Measurements from ENCODE around the gene RPS15. TPM values are rescaled to one million over a fixed set of nuclear protein-coding genes. Genes with fewer than 3 reads are reported as not detected.

The RPS15 gene
- total and polyA plus RNA-seq, 4 experiments from 2014 or later: 1,715 to 2,757 (median 2,201) TPM

GRCh38 chr19:1432507-1432887, 5.7 kb upstream of the RPS15 start:
- CTCF ChIA-PET (ENCODE audit: partially characterized antibody): no interaction called here
- intact Hi-C loops (cut with micrococcal nuclease): no loop called here
- Histone ChIP-seq H3K4me1 (ENCODE audit: insufficient read depth, low read length) (peaks cover 1% of the 10 kb centered on the region), H3K27ac (ENCODE audit: low read depth, low read length) (no peak overlapping the region), H3K9me3 (ENCODE audit: control insufficient read depth in 1 of 2, low read length in 2 of 2) (no peaks in the 10 kb centered on the region), H3K4me3 (ENCODE audit: low read length in 2 of 2) (no peak overlapping the region), H3K27me3 (ENCODE audit: insufficient read depth, low read length) (no peaks in the 10 kb centered on the region), H3K36me3 (ENCODE audit: insufficient read depth, low read length) (peaks cover 46% of the 10 kb centered on the region)
- POLR2A ChIA-PET (ENCODE audit: partially characterized antibody): no interaction called here
- Mint-ChIP-seq H3K27me3 (no peaks in the 10 kb centered on the region), H3K27ac (no peak overlapping the region), H3K9me3 (no peaks in the 10 kb centered on the region), H3K4me1 (no peaks in the 10 kb centered on the region), H3K4me3 (no peak overlapping the region), H3K36me3 (peaks cover 5 to 24% of the 10 kb centered on the region in 2 donors)
- DNase-seq: no peak

GRCh38 chr19:1433119-1434039, 4.8 kb upstream of the RPS15 start:
- DNase-seq: no peak
- Histone ChIP-seq H3K27me3 (ENCODE audit: insufficient read depth, low read length) (no peaks in the 10 kb centered on the region), H3K4me3 (ENCODE audit: low read length in 2 of 2) (no peak overlapping the region), H3K4me1 (ENCODE audit: insufficient read depth, low read length) (peaks cover 7% of the 10 kb centered on the region), H3K36me3 (ENCODE audit: insufficient read depth, low read length) (peaks cover 40% of the 10 kb centered on the region), H3K27ac (ENCODE audit: low read depth, low read length) (no peak overlapping the region), H3K9me3 (ENCODE audit: control insufficient read depth in 1 of 2, low read length in 2 of 2) (no peaks in the 10 kb centered on the region)
- POLR2A ChIA-PET (ENCODE audit: partially characterized antibody): interaction anchor here (1.7 kb wide), 1 partner anchor 24 kb away, joined by 5 read pairs; no protein-coding TSS in a partner anchor
- peaks cover 0 to 8% (median 3%) of the 10 kb centered on the region in 4 donors for H3K4me1 Mint-ChIP-seq
- CTCF ChIA-PET (ENCODE audit: partially characterized antibody): no interaction called here
- no peak overlapping the region for H3K27ac Mint-ChIP-seq
- peaks cover 8 to 25% of the 10 kb centered on the region in 2 donors for H3K36me3 Mint-ChIP-seq
- intact Hi-C loops (cut with micrococcal nuclease): no loop called here
- no peaks in the 10 kb centered on the region for H3K27me3 Mint-ChIP-seq
- H3K9me3 Mint-ChIP-seq: peaks cover 0 to 3% (median 0%) of the 10 kb centered on the region in 8 donors
- no peak overlapping the region for H3K4me3 Mint-ChIP-seq

GRCh38 chr19:1434040-1434366, 4.2 kb upstream of the RPS15 start:
- H3K9me3 ChIP-seq (ENCODE audit: control insufficient read depth in 1 of 2, low read length in 2 of 2): no peaks in the 10 kb centered on the region
- no peak overlapping the region for H3K4me3 Mint-ChIP-seq
- peaks cover 8 to 26% of the 10 kb centered on the region in 2 donors for H3K36me3 Mint-ChIP-seq
- DNase-seq: no peak
- no peaks in the 10 kb centered on the region for H3K27me3 ChIP-seq (ENCODE audit: insufficient read depth, low read length)
- peaks cover 0 to 3% (median 0%) of the 10 kb centered on the region in 8 donors for H3K9me3 Mint-ChIP-seq
- peaks cover 39% of the 10 kb centered on the region for H3K36me3 ChIP-seq (ENCODE audit: insufficient read depth, low read length)
- no peaks in the 10 kb centered on the region for H3K27me3 Mint-ChIP-seq
- no peak overlapping the region for H3K4me3 ChIP-seq (ENCODE audit: low read length in 2 of 2)
- H3K4me1 ChIP-seq (ENCODE audit: insufficient read depth, low read length): peaks cover 8% of the 10 kb centered on the region
- H3K27ac ChIP-seq (ENCODE audit: low read depth, low read length): no peak overlapping the region
- CTCF ChIA-PET (ENCODE audit: partially characterized antibody): no interaction called here
- H3K27ac Mint-ChIP-seq: no peak overlapping the region
- H3K4me1 Mint-ChIP-seq: peaks cover 0 to 10% (median 4%) of the 10 kb centered on the region in 4 donors
- intact Hi-C loops (cut with micrococcal nuclease): no loop called here
- POLR2A ChIA-PET (ENCODE audit: partially characterized antibody): interaction anchor here (1.7 kb wide), 1 partner anchor 25 kb away, joined by 5 read pairs; no protein-coding TSS in a partner anchor

GRCh38 chr19:1434577-1435060, 3.6 kb upstream of the RPS15 start:
- POLR2A ChIA-PET (ENCODE audit: partially characterized antibody): interaction anchor here (1.7 kb wide), 1 partner anchor 26 kb away, joined by 5 read pairs; no protein-coding TSS in a partner anchor
- H3K36me3 ChIP-seq (ENCODE audit: insufficient read depth, low read length): peaks cover 37% of the 10 kb centered on the region
- Mint-ChIP-seq H3K4me3 (no peak overlapping the region), H3K36me3 (peaks cover 9 to 29% of the 10 kb centered on the region in 2 donors), H3K9me3 (peaks cover 0 to 3% (median 0%) of the 10 kb centered on the region in 8 donors), H3K27me3 (no peaks in the 10 kb centered on the region), H3K4me1 (peaks cover 0 to 13% (median 7%) of the 10 kb centered on the region in 4 donors), H3K27ac (no peak overlapping the region)
- intact Hi-C loops (cut with micrococcal nuclease): no loop called here
- no peaks in the 10 kb centered on the region for H3K27me3 ChIP-seq (ENCODE audit: insufficient read depth, low read length)
- DNase-seq: no peak
- CTCF ChIA-PET (ENCODE audit: partially characterized antibody): no interaction called here
- H3K4me3 ChIP-seq (ENCODE audit: low read length in 2 of 2): no peak overlapping the region
- H3K9me3 ChIP-seq (ENCODE audit: control insufficient read depth in 1 of 2, low read length in 2 of 2): no peaks in the 10 kb centered on the region
- H3K4me1 ChIP-seq (ENCODE audit: insufficient read depth, low read length): peaks cover 14% of the 10 kb centered on the region
- no peak overlapping the region for H3K27ac ChIP-seq (ENCODE audit: low read depth, low read length)

- H3K36me3 Mint-ChIP-seq: peaks cover 14 to 35% of the 10 kb centered on the region in 2 donors
- DNase-seq: no peak
- peaks cover 0 to 3% (median 0%) of the 10 kb centered on the region in 8 donors for H3K9me3 Mint-ChIP-seq
- peaks cover 23% of the 10 kb centered on the region for H3K4me1 ChIP-seq (ENCODE audit: insufficient read depth, low read length)
- H3K27ac Mint-ChIP-seq: peak overlapping the region in 1 of 7 donors; percentile 30
- intact Hi-C loops (cut with micrococcal nuclease): no loop called here
- H3K36me3 ChIP-seq (ENCODE audit: insufficient read depth, low read length): peaks cover 43% of the 10 kb centered on the region
- H3K27ac ChIP-seq (ENCODE audit: low read depth, low read length): no peak overlapping the region
- POLR2A ChIA-PET (ENCODE audit: partially characterized antibody): no interaction called here
- CTCF ChIA-PET (ENCODE audit: partially characterized antibody): interaction anchor here (1.5 kb wide), 1 partner anchor 10 kb away, joined by 6 read pairs; no protein-coding TSS in a partner anchor
- no peak overlapping the region for H3K4me3 ChIP-seq (ENCODE audit: low read length in 2 of 2)
- H3K27me3 Mint-ChIP-seq: no peaks in the 10 kb centered on the region
- peak overlapping the region in 1 of 8 donors; percentile 20 for H3K4me3 Mint-ChIP-seq
- no peaks in the 10 kb centered on the region for H3K9me3 ChIP-seq (ENCODE audit: control insufficient read depth in 1 of 2, low read length in 2 of 2)
- H3K4me1 Mint-ChIP-seq: peaks cover 0 to 21% (median 13%) of the 10 kb centered on the region in 4 donors
- no peaks in the 10 kb centered on the region for H3K27me3 ChIP-seq (ENCODE audit: insufficient read depth, low read length)
These were observed 2.7 kb upstream of the RPS15 start for GRCh38 chr19:1435378-1435989.

GRCh38 chr19:1437609-1438008, 587 bp upstream of the RPS15 start:
- ChIA-PET POLR2A (ENCODE audit: partially characterized antibody) (interaction anchor here (0.8 to 2.1 kb wide), 5 partner anchors 28 to 168 kb away, joined by 3 to 12 read pairs (median 3); partner anchors contain the start of genes CIRBP and PCSK4), CTCF (ENCODE audit: partially characterized antibody) (interaction anchor here (0.7 to 1.8 kb wide), 5 partner anchors 10 to 71 kb away, joined by 3 to 9 read pairs (median 3); no protein-coding TSS in a partner anchor)
- Mint-ChIP-seq H3K9me3 (peaks cover 0 to 5% (median 0%) of the 10 kb centered on the region in 8 donors), H3K27me3 (no peaks in the 10 kb centered on the region), H3K27ac (peak overlapping the region in 4 of 7 donors; percentile 67 to 99 (median 98)), H3K36me3 (peaks cover 28 to 48% of the 10 kb centered on the region in 2 donors), H3K4me1 (peaks cover 1 to 36% (median 19%) of the 10 kb centered on the region in 4 donors), H3K4me3 (peak overlapping the region in 4 of 8 donors; percentile 17 to 99 (median 98))
- intact Hi-C loops (cut with micrococcal nuclease): loop anchor here (1.0 kb wide), 3 partner anchors 30 to 162 kb away; partner anchors contain the start of genes DAZAP1, FAM174C and NDUFS7
- peak overlapping the region in 1 of 2 donors; percentile 79 for H3K4me3 ChIP-seq (ENCODE audit: low read length in 2 of 2)
- DNase-seq: no peak
- no peaks in the 10 kb centered on the region for H3K27me3 ChIP-seq (ENCODE audit: insufficient read depth, low read length)
- no peaks in the 10 kb centered on the region for H3K9me3 ChIP-seq (ENCODE audit: control insufficient read depth in 1 of 2, low read length in 2 of 2)
- no peak overlapping the region for H3K27ac ChIP-seq (ENCODE audit: low read depth, low read length)
- peaks cover 29% of the 10 kb centered on the region for H3K4me1 ChIP-seq (ENCODE audit: insufficient read depth, low read length)
- H3K36me3 ChIP-seq (ENCODE audit: insufficient read depth, low read length): peaks cover 50% of the 10 kb centered on the region
